HG03460 (cell line): ENCODE data around the gene RNF103.
"Not testable (repeated sequence)": the region's sequence is repeated elsewhere in the genome, so short reads cannot be mapped to it uniquely, and the experiment has no call there.

Experiments
- ATAC-seq: cut with Tn5 transposase; IDR thresholded peaks from one replicate; pipeline ENCODE4 v1.9.1; 2021; ENCODE audit not compliant: unreplicated experiment

The RNF103 gene, protein sequence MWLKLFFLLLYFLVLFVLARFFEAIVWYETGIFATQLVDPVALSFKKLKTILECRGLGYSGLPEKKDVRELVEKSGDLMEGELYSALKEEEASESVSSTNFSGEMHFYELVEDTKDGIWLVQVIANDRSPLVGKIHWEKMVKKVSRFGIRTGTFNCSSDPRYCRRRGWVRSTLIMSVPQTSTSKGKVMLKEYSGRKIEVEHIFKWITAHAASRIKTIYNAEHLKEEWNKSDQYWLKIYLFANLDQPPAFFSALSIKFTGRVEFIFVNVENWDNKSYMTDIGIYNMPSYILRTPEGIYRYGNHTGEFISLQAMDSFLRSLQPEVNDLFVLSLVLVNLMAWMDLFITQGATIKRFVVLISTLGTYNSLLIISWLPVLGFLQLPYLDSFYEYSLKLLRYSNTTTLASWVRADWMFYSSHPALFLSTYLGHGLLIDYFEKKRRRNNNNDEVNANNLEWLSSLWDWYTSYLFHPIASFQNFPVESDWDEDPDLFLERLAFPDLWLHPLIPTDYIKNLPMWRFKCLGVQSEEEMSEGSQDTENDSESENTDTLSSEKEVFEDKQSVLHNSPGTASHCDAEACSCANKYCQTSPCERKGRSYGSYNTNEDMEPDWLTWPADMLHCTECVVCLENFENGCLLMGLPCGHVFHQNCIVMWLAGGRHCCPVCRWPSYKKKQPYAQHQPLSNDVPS

DNA sequence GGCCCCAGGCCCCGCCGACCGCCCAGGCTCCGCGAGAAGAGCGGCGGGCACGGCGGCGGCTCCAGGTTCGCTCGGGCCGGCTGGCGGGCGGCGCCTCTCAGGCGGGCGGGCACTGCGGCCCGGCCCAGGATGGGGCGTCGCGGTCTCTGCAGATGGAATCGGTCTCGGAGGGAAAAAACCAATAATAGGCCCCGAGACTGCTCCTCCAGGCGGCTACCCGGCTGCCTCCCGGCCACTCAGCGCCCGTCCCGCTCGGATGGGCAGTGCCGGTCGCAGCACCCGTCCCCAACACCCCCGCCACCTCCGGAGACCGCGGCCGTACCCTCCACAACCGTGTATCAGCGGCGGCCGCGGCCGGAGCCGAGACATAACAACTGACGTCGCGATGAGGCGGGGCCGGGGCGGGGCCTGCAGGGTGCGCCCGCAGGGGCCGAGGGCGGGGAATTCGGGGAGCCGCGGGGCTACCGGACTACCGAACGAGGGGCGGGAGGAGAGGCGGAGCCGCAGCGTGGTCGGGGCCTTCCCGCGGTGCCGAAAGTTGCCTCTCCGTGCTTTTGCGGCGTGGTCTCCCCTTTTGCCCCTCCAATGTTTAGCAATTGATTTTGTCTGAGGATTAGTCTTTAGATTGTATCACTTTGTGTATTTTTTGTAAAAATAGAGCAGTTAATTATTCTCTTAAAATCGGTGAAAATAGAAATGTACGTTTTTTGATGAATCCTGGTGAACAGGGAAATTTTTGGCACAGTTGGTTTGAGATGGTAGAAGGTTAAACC is at the start of gene RNF103:
RNF103 (minus strand) TSS at position 372 of the 773 bp plus-strand sequence. CDS start 979 bp downstream, outside the sequence.
- ATAC-seq, result peak; percentile 78

GRCh38 chr2:86673011-86673410 is 49.3 kb upstream of the RNF103 start:
- ATAC-seq, result no peak

DNA sequence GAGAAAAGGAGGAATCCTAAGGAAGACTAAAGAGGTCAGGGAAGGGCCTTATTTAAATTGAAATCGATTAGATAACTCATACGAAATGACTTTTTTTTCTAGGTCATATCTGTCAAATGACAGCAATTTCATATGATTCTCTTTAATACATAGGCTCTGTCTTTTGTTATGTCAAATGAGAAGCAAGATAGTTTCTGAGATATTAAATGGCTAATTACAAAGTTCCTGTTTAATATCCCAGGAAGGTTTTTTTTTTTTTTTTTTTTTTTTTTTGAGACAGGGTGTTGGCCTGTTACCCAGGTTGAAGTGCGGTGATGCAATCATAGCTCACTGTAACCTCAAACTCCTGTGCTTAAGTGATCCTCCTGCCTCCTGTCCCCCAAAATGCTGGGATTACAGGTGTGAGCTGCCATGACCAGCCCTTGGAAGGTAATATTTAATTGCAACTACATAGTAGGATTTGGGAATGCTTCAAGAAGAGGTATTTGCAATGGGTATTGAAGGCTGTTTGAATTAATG is 48.4 kb upstream of the RNF103 start:
- no peak for ATAC-seq

- no peak for ATAC-seq
Measured at GRCh38 chr2:86671337-86671981, 47.8 kb upstream of the RNF103 start.

GRCh38 chr2:86669323-86669722 is 45.7 kb upstream of the RNF103 start:
- not testable (repeated sequence) for ATAC-seq

GRCh38 chr2:86661333-86661732 is 37.7 kb upstream of the RNF103 start:
- ATAC-seq, result no peak

- ATAC-seq, result no peak
Measured at GRCh38 chr2:86650188-86650587, 26.5 kb upstream of the RNF103 start.

DNA sequence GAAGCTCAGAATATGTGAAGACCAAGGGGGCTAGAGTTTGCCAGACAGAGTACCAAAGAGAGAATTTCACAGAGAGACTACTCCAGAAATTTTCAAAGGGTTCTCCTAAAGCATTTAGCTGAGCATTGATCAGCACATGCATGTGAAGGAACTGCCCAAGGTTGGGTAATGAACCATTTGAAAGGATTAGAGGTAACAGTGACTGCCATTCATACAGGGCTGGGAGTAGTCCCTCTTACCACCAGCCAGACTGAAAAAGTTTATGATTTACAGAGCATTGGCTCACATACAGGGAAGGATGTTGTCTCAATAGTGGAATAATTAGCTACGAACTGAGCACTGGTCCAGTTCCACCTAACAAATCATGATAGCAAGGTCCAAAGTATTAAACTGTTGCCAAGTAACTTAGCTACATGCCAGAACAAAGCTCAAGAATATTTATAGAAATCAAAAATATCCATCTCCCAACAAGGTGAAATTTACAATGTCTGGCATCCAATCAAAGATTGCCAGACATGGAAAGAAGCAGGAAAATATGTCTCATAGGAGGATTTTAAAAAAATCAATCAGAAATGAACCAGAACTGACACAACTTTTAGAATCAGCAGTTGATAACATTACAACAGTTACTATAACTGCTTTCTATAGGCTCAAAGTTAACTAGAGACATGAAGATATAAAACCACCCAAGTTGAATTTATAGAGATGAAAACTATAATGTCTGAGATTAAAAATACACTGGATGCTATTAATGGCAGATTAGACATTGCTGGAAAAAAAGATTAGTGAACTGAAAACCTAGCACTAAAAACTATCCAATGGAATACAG is 25.7 kb upstream of the RNF103 start:
- no peak for ATAC-seq

DNA sequence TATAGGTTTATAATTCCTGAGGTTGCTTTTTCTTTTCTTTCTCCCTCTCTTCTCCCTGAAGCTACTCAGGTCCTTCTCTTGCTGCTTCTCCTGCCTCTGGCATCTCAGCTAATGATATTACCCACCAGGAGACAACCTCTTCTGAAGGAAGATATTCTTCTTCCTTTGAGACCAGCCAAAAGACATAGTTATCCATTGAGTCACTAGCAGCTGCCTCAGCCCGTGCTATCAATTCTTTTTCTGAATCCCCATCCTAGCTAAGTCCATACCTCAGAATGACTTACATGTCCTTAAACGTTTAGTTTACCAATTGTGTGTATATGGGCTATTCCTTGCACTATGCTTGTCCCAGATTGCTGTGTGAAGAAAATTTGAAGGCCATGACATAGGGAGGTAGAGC is 25.0 kb upstream of the RNF103 start:
- no peak for ATAC-seq

- ATAC-seq, result no peak
Measured at GRCh38 chr2:86646865-86647264, 23.2 kb upstream of the RNF103 start.

- ATAC-seq, result no peak
Measured at GRCh38 chr2:86646329-86646728, 22.7 kb upstream of the RNF103 start.

DNA sequence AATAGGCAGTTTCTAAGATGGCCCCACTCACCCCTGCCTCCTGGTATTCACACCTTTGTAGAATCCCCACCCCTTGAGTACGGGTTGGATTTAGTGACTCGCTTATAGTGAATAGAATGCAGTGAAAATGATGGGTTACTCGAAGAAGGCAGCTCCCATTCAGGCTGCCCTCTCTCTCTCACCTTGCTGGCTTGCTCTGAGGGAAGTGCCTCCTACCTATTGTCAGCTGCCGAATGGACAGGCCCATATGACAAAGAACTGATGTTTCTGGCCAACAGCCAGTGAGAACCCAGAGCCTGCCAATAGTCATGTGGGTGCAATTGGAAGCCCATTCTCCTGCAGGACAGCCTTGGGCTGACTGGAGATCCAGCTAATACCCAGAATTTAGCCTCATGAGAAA is 22.1 kb upstream of the RNF103 start:
- ATAC-seq, result no peak

- ATAC-seq, result no peak
Measured at GRCh38 chr2:86638712-86639111, 15.0 kb upstream of the RNF103 start.

GRCh38 chr2:86636842-86637241 is 13.2 kb upstream of the RNF103 start:
- no peak for ATAC-seq

- no peak for ATAC-seq
Measured at GRCh38 chr2:86634352-86634751, 10.7 kb upstream of the RNF103 start.

- ATAC-seq, result no peak
Measured at GRCh38 chr2:86633155-86633651, 9.5 kb upstream of the RNF103 start.

- ATAC-seq, result no peak
Measured at GRCh38 chr2:86632672-86633071, 9.0 kb upstream of the RNF103 start.

GRCh38 chr2:86631846-86632485 is 8.3 kb upstream of the RNF103 start:
- ATAC-seq, result no peak

DNA sequence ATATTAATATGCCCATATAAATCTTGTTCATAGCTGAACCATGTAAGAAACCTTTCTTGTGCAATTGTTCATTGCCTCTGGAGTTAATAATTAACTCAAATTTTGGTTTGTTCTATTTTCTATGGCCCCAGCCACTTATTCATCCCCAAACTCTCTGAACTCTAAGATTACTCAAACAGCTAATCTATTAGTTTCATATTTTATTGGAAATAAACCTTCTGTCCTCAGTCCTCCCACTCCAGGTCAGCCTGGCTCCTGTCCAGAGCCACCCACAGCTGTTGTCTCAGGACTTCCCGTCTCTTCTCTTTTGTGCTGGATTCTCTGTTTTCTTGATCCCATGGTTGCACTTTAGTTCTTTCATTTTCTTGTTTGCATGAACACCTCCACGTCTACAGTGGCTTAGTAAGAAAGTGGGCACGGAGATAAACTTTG is 4.4 kb upstream of the RNF103 start:
- no peak for ATAC-seq
